Muscle of leg (tissue), 11 donors: ENCODE measurements around the gene SIPA1L3. TPM values are rescaled to one million over a fixed set of nuclear protein-coding genes. Genes with fewer than 3 reads are reported as not detected.

ENCODE experiments used
- DNase-seq: peaks from one replicate; pipeline ENCODE4 v3.0.0; 2013
- H3K27ac ChIP-seq: one replicate; pipeline ENCODE4 v1.5.1; 2013; ENCODE audit warnings: mild to moderate bottlenecking, low read length, control low read depth
- H3K27me3 ChIP-seq: one replicate; pipeline ENCODE4 v1.6.1; 2013; ENCODE audit warnings: low read length; ENCODE audit not compliant: control insufficient read depth, insufficient read depth
- H3K36me3 ChIP-seq: one replicate; pipeline ENCODE4 v1.6.1; 2013; ENCODE audit warnings: low read length; ENCODE audit not compliant: control insufficient read depth, insufficient read depth
- H3K4me1 ChIP-seq: one replicate; pipeline ENCODE4 v1.6.1; 2013; ENCODE audit warnings: low read length; ENCODE audit not compliant: control insufficient read depth, insufficient read depth
- H3K4me3 ChIP-seq: one replicate; pipeline ENCODE4 v1.5.1; 2013; ENCODE audit warnings: low read length, control low read depth
- H3K9me3 ChIP-seq: replicated peaks from 2 replicates; pipeline ENCODE4 v1.6.1; 2013; ENCODE audit warnings: low read depth, low read length; ENCODE audit not compliant: control insufficient read depth
- WGBS: methylation state at CpG from one replicate; pipeline ENCODE4 v1.1.5; 2013; ENCODE audit warnings: missing lambda C conversion rate; ENCODE audit not compliant: insufficient coverage; 5-methylcytosine and 5-hydroxymethylcytosine counted together
- polyA plus RNA-seq, 8 donors: library from polyadenylated mRNA; unstranded; fragments of 120-200 nt; gene quantifications; one replicate each; pipeline versions ENCODE4 v1.2.1 to v1.2.3, GENCODE V29; 2013; ENCODE audit warnings: inconsistent platforms in 1 of 8, low replicate concordance in 1 of 8; ENCODE audit not compliant: insufficient read length in 8 of 8, insufficient read depth in 1 of 8
- total RNA-seq: library from RNA; stranded (reverse); fragments of 120-200 nt; gene quantifications from one replicate; pipeline ENCODE4 v1.2.4, GENCODE V29; 2013

SIPA1L3 gene
- total and polyA plus RNA-seq, 9 donors, result 6.8 to 13.8 (median 9.1) TPM

- Histone ChIP-seq H3K9me3 (peaks cover 11% of the 10 kb centered on the region), H3K4me3 (no peak overlapping the region), H3K4me1 (no peaks in the 10 kb centered on the region), H3K36me3 (peaks cover 26% of the 10 kb centered on the region), H3K27me3 (no peaks in the 10 kb centered on the region), H3K27ac (no peak overlapping the region)
- DNase-seq, result no peak
- 93% methylated on average over 24 of the region's 24 CpGs for WGBS
Observed at GRCh38 chr19:38122402-38123093, 215.5 kb downstream of the SIPA1L3 start.

- Histone ChIP-seq H3K9me3 (peaks cover 3% of the 10 kb centered on the region), H3K27me3 (no peaks in the 10 kb centered on the region), H3K36me3 (peaks cover 11% of the 10 kb centered on the region), H3K4me1 (no peaks in the 10 kb centered on the region), H3K27ac (no peak overlapping the region), H3K4me3 (no peak overlapping the region)
- no peak for DNase-seq
- WGBS, result 79% methylated on average over 7 of the region's 9 CpGs
Observed at GRCh38 chr19:38125238-38125637, 218.2 kb downstream of the SIPA1L3 start.

GRCh38 chr19:38130399-38130798 is 223.4 kb downstream of the SIPA1L3 start:
- H3K27me3 ChIP-seq, result no peaks in the 10 kb centered on the region
- WGBS, result 93% methylated on average over 25 of the region's 25 CpGs
- no peak for DNase-seq
- no peaks in the 10 kb centered on the region for H3K36me3 ChIP-seq
- no peak overlapping the region for H3K27ac ChIP-seq
- peaks cover 9% of the 10 kb centered on the region for H3K4me1 ChIP-seq
- H3K9me3 ChIP-seq, result no peaks in the 10 kb centered on the region
- no peak overlapping the region for H3K4me3 ChIP-seq

GRCh38 chr19:38132781-38133180 is 225.8 kb downstream of the SIPA1L3 start:
- no peak for DNase-seq

GRCh38 chr19:38133319-38133718 is 226.3 kb downstream of the SIPA1L3 start:
- 80% methylated on average over 1 of the region's 3 CpGs for WGBS
- Histone ChIP-seq H3K4me1 (peaks cover 11% of the 10 kb centered on the region), H3K27ac (no peak overlapping the region), H3K4me3 (no peak overlapping the region), H3K9me3 (no peaks in the 10 kb centered on the region), H3K27me3 (no peaks in the 10 kb centered on the region), H3K36me3 (peaks cover 3% of the 10 kb centered on the region)
- no peak for DNase-seq

More at GRCh38 chr19:38132781-38133180, 225.8 kb downstream of the SIPA1L3 start:
- H3K36me3 ChIP-seq, result no peaks in the 10 kb centered on the region
- no peak overlapping the region for H3K4me3 ChIP-seq
- H3K27ac ChIP-seq, result no peak overlapping the region
- no peaks in the 10 kb centered on the region for H3K27me3 ChIP-seq
- H3K9me3 ChIP-seq, result no peaks in the 10 kb centered on the region
- H3K4me1 ChIP-seq, result peaks cover 11% of the 10 kb centered on the region
- 71% methylated on average over 5 of the region's 6 CpGs for WGBS

GRCh38 chr19:38134540-38135149 is 227.6 kb downstream of the SIPA1L3 start:
- peak; percentile 36 for DNase-seq
- Histone ChIP-seq H3K4me3 (no peak overlapping the region), H3K9me3 (no peaks in the 10 kb centered on the region), H3K4me1 (peaks cover 11% of the 10 kb centered on the region), H3K27me3 (no peaks in the 10 kb centered on the region), H3K36me3 (peaks cover 4% of the 10 kb centered on the region), H3K27ac (no peak overlapping the region)
- 81% methylated on average over 13 of the region's 14 CpGs for WGBS

- H3K27ac ChIP-seq, result no peak overlapping the region
Observed at GRCh38 chr19:38135150-38135998, 228.4 kb downstream of the SIPA1L3 start.

GRCh38 chr19:38139122-38139521 is 232.1 kb downstream of the SIPA1L3 start:
- Histone ChIP-seq H3K27ac (no peak overlapping the region), H3K9me3 (no peaks in the 10 kb centered on the region), H3K36me3 (peaks cover 11% of the 10 kb centered on the region), H3K4me3 (no peak overlapping the region), H3K27me3 (no peaks in the 10 kb centered on the region), H3K4me1 (peaks cover 11% of the 10 kb centered on the region)
- 62% methylated on average over 4 of the region's 6 CpGs for WGBS
- no peak for DNase-seq

More at GRCh38 chr19:38135150-38135998, 228.4 kb downstream of the SIPA1L3 start:
- 65% methylated on average over 13 of the region's 21 CpGs for whole genome bisulfite sequencing
- no peak for DNase-seq
- no peak overlapping the region for H3K4me3 ChIP-seq
- peaks cover 11% of the 10 kb centered on the region for H3K4me1 ChIP-seq
- no peaks in the 10 kb centered on the region for H3K27me3 ChIP-seq
- peaks cover 4% of the 10 kb centered on the region for H3K36me3 ChIP-seq
- no peaks in the 10 kb centered on the region for H3K9me3 ChIP-seq

GRCh38 chr19:38141108-38141507 is 234.1 kb downstream of the SIPA1L3 start:
- Histone ChIP-seq H3K27me3 (no peaks in the 10 kb centered on the region), H3K36me3 (peaks cover 13% of the 10 kb centered on the region), H3K4me3 (no peak overlapping the region), H3K9me3 (no peaks in the 10 kb centered on the region), H3K4me1 (no peaks in the 10 kb centered on the region), H3K27ac (no peak overlapping the region)
- 90% methylated on average over 13 of the region's 13 CpGs for WGBS
- DNase-seq, result no peak
